ENCODE results near the gene SESN1.

- TF ChIP-seq CTCF (conservative IDR thresholded peaks at IDR 0.05; ENCODE audit: low read length) = no peak
- no peak for TF ChIP-seq EZH2phosphoT487 (IDR thresholded peaks at IDR 0.05; ENCODE audit: borderline replicate concordance)
Observed at GRCh38 chr6:109121411-109121810, 26.8 kb upstream of the SESN1 start.
